Activated T-helper 9 cell treated with anti-CD3 and anti-CD28 coated beads, Interleukin-2, amount 50 U/mL, for 16 hours (primary cell): Measurements from ENCODE around the gene RASSF7.
"Not testable (repeated sequence)": the region's sequence is repeated elsewhere in the genome, so short reads cannot be mapped to it uniquely, and the experiment has no call there.

ENCODE experiments used
- DNase-seq: peaks from one replicate; pipeline ENCODE4 v3.0.0-alpha.2; 2020; ENCODE audit warnings: low read depth

RASSF7 gene, protein sequence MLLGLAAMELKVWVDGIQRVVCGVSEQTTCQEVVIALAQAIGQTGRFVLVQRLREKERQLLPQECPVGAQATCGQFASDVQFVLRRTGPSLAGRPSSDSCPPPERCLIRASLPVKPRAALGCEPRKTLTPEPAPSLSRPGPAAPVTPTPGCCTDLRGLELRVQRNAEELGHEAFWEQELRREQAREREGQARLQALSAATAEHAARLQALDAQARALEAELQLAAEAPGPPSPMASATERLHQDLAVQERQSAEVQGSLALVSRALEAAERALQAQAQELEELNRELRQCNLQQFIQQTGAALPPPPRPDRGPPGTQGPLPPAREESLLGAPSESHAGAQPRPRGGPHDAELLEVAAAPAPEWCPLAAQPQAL

GRCh38 chr11:560305-561147, at the start of gene RASSF7, which contains the start of gene LMNTD2:
TSS of gene RASSF7 (plus strand) at chr11:560970. CDS start at chr11:561769, 799 bp downstream.
TSS of gene LMNTD2 (minus strand) at chr11:560738. CDS start at chr11:560716, 22 bp downstream.
- DNase-seq, result peak; percentile 95

GRCh38 chr11:512761-513595, 47.8 kb upstream of the RASSF7 start:
- no peak for DNase-seq

DNA sequence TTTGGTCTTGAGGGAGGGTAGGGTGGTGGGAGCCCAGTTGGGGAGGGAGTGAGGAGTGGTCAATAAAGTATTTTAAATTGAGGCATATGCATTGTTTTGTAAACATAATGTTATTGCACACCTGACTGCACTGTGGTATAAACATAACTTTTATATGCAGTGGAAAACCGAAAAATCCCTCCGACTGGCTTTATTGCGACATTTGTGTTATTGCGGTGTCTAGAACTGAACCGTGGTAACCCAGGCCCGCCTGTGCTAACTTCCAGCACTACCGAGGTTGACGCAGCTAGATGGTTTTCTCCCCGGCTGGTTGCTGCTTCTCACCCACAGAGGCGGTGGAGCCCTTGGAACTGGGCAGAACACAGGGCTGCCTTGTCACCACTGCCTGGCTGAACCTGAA, 46.2 kb upstream of the RASSF7 start:
- DNase-seq, result no peak

DNA sequence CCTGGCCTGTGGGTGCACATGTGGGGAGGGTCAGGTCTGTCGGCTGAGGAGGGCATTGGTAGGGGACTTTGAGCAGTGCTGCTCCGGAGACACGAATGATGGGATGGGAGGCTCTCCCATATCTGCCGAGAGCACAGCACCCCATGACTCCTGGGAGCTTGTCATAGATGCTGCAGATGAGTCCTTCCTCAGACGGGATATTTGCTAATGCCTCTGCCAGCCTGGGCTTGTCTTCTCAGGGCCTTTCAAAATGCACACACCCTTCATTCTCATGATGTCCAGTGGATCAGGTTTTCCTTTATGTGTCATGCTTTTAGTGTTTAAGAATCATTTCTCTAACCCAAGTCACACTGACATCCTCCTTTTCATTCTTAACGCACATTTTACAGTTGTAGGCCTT, 45.6 kb upstream of the RASSF7 start:
- DNase-seq, result no peak

DNA sequence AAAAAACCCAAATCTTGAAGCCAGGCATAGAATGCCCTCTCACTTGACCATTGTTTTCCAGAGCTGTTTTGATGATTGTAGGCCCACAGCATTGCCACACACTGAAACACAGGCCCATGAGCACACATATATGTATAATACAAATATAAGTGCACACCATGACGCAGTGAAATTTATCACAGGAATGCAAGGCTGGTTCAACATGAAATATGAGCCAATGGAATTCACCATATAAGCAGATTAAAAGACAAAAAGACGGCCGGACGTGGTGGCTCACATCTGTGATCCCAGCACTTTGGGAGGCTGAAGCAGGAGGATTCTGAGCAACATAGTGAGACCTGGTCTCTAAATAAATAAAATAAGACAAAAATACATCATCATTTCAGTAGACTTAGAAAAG, 44.4 kb upstream of the RASSF7 start:
- DNase-seq, result no peak

DNA sequence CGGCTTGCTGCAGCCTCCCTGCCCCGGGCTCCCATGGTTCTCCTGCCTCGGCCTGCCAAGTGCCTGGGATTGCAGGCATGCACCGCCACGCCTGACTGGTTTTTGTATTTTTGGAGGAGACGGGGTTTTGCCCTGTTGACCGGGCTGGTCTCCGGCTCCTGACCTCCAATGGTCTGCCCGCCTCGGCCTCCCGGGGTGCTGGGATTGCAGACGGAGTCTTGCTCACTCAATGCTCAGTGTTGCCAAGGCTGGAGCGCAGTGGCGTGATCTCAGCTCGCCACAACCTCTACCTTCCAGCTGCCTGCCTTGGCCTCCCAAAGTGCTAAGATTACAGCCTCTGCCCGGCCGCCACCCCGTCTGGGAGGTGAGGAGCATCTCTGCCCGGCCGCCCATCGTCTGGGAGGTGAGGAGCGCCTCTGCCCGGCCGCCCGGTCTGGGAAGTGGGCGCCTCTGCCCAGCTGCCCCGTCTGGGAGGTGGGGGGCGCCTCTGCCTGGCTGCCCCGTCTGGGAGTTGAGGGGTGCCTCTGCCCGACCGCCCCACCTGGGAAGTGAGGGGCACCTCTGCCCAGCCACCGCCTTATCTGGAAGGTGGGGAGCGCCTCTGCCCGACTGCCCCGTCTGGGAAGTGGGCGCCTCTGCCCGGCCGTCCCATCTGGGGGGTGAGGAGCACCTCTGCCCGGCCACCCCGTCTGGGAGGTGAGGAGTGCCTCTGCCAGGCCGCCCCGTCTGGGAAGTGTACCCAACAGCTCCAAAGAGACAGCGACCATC, 43.7 kb upstream of the RASSF7 start:
- DNase-seq, result not testable (repeated sequence)

- peak; percentile 87 for DNase-seq
These were observed 42.1 kb upstream of the RASSF7 start for GRCh38 chr11:518463-519202.

GRCh38 chr11:520428-521176, 40.2 kb upstream of the RASSF7 start:
- no peak for DNase-seq

GRCh38 chr11:521177-521688, 39.5 kb upstream of the RASSF7 start:
- DNase-seq, result no peak

GRCh38 chr11:526192-526591, 34.6 kb upstream of the RASSF7 start:
- DNase-seq, result no peak

GRCh38 chr11:528166-528814, 32.5 kb upstream of the RASSF7 start:
- no peak for DNase-seq

DNA sequence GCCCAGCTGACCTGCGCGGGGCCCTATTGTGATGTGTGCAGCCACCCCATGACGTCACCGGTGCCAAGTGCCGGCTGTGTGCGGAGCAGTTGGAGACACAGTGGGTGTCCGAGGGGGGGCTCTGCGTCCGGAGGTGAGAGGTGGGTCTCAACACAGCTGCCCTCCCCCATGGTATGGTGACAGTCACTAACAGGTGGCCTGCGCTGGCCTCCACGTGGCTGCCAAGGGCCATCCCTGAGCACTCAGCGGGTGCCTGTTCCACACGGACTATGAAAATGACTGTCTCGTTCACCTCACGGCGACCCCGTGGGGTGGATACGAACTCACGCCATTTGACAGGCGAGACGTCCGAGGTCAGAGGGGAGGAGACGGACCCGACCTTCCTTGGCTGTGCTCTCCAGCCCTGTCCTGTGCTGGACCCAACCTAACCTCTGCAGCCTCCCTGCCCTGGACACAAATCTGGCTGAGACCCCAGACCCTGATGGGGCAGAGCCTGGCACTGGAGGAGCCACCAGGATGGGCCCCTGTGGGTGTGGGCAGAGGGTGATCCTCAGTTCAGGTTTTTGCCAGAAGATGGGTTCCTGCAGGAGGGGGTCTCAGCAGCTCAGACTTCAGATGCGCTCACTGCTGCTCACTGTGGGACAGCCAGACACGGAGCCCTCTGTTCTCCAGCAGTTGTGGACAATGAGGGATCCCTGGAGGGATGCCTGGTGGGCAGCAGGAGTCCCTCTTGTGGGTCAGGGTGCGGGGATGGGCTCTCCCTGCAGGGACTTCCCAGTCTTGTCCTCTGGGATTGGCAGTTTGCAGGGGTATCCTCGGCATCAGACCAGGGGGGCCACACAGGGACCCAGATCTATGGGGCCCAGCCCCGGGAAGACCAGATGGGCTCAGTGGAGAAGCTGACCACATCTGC, 31.7 kb upstream of the RASSF7 start:
- no peak for DNase-seq

- no peak for DNase-seq
These were observed 30.9 kb upstream of the RASSF7 start for GRCh38 chr11:529728-530411.

GRCh38 chr11:530960-531831, 29.6 kb upstream of the RASSF7 start:
- DNase-seq, result no peak

DNA sequence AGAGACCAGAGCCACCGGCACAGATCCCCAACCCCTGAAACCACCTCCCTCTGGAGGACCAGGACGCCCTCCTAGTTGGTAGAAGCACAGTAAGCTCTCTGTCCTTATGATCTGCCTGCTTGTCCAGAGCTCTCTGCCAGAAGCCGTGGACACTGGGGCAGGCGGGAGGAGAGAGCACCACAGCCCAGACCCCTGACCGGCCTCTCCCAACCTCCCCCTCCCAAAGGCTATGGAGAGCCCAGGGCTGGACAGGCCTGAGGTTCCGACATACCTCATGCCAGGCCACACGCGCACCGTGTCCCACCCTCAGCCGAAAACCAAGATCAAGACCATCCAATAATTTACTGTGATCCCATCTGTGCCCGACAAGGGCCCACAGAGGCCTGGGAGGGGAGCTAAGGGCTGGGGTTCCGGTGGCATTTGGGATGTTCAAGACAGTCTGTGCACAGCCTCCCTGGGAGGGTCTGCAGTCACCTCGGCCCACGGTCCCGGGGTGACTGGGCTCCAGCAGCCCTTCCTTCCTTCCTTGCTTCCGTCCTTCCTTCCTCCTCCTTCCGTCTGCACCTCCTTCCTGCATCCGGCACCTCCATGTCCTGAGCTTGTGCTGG, 28.7 kb upstream of the RASSF7 start:
- DNase-seq, result no peak

DNA sequence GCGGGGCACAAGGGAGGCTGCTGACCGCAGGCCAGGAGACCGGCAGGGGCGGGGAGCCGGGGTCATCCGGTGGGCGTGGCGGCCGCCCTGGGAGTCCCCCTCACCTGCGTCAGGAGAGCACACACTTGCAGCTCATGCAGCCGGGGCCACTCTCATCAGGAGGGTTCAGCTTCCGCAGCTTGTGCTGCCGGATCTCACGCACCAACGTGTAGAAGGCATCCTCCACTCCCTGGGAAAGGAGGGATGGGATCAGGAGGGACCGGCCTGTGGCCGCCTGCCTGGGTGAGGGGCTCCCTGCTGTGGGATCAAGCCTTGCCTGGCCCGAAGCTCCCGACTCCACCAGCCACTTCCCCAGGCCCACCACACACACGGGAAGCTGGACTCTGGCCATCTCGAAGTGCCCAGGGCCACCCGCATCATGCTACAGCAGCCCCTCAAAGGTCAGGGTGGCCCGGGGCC, 28.2 kb upstream of the RASSF7 start:
- DNase-seq, result no peak
